GM12878 (cell line): Measurements from ENCODE around the gene HLA-G.

Source experiments
- ASH2L ChIP-seq: fragments of 300-600, 200-600 bp; sonication (generic); IDR thresholded peaks from 2 replicates; pipeline ENCODE4 v1.6.1; 2017; ENCODE audit warnings: low read depth, mild to moderate bottlenecking, borderline replicate concordance
- HCFC1 ChIP-seq: fragments of 150-350 bp; IDR thresholded peaks from 2 replicates; pipeline ENCODE4 v1.6.1; 2014; ENCODE audit warnings: low read length
- TF ChIP-seq, protein P1 (sequence below): fragments of 450-650 bp; IDR thresholded peaks from 2 replicates; pipeline ENCODE4 v1.6.1; 2017; ENCODE audit warnings: borderline replicate concordance

DNA sequence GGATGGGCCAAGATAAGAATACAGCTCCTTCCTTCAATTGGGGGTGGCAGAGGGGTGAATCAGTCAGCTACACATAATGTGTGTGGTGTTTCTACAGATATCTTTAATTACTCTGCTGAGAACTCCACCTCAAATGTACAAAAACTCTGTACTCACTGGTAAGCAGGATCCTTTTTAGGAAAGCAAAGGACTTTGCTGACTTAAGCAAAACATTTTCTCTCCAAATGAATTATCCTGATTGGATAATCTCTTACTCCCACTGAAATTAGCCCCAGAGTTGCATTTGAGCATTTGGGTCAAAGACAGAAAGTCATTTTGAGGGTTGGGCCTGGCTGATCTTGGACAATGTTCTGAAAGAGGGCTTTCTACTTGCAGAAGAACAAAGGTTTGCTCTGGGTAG, 13.4 kb downstream of the HLA-G start:
- TF ChIP-seq ASH2L (no peak), HCFC1 (no peak)
- TF ChIP-seq, protein P1, sequence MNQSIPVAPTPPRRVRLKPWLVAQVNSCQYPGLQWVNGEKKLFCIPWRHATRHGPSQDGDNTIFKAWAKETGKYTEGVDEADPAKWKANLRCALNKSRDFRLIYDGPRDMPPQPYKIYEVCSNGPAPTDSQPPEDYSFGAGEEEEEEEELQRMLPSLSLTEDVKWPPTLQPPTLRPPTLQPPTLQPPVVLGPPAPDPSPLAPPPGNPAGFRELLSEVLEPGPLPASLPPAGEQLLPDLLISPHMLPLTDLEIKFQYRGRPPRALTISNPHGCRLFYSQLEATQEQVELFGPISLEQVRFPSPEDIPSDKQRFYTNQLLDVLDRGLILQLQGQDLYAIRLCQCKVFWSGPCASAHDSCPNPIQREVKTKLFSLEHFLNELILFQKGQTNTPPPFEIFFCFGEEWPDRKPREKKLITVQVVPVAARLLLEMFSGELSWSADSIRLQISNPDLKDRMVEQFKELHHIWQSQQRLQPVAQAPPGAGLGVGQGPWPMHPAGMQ, result no peak
